ENCODE measurements around the gene EXOSC3.
"Not testable (repeated sequence)": the region's sequence is repeated elsewhere in the genome, so short reads cannot be mapped to it uniquely, and the experiment has no call there.

DNA sequence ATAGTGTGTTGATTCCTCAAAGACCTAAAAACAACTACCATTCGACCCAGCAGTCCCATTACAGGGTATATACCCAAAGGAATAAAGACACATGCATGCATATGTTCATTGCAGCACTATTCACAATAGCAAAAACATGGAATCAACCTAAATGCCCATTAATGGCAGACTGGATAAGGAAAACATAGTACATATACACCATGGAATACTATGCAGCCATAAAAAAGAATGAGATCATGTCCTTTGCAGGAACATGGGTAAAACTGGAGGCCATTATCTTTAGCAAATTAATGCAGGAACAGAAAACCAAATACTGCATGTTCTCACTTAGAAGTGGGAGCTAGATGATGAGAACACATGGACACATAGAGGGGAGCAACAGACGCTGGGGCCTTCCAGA lies 40.3 kb upstream of the EXOSC3 start:
- TF ChIP-seq, protein P1, sequence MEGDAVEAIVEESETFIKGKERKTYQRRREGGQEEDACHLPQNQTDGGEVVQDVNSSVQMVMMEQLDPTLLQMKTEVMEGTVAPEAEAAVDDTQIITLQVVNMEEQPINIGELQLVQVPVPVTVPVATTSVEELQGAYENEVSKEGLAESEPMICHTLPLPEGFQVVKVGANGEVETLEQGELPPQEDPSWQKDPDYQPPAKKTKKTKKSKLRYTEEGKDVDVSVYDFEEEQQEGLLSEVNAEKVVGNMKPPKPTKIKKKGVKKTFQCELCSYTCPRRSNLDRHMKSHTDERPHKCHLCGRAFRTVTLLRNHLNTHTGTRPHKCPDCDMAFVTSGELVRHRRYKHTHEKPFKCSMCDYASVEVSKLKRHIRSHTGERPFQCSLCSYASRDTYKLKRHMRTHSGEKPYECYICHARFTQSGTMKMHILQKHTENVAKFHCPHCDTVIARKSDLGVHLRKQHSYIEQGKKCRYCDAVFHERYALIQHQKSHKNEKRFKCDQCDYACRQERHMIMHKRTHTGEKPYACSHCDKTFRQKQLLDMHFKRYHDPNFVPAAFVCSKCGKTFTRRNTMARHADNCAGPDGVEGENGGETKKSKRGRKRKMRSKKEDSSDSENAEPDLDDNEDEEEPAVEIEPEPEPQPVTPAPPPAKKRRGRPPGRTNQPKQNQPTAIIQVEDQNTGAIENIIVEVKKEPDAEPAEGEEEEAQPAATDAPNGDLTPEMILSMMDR (IDR thresholded peaks at IDR 0.05), result not testable (repeated sequence)
- not testable (repeated sequence) for TF ChIP-seq POLR2AphosphoS5 (IDR thresholded peaks at IDR 0.05; ENCODE audit: insufficient read depth in 1 of 2, low read depth in 1 of 2)
